A549 (cell line): Measurements from ENCODE around the gene KRI1.

Source experiments
- CTCF ChIP-seq: fragments of >200 bp; sonication (Bioruptor Twin); formaldehyde crosslinking; IDR thresholded peaks from 3 replicates; pipeline ENCODE4 v1.5.1; 2016
- E2F6 ChIP-seq: IDR thresholded peaks from 2 replicates; pipeline ENCODE4 v1.6.1; 2012; ENCODE audit warnings: low read depth, borderline replicate concordance
- HOXB13 ChIP-seq: fragments of 250-450 bp; sonication (Bioruptor Pico); IDR thresholded peaks from 2 replicates; pipeline ENCODE4 v1.5.0; 2020; ENCODE audit warnings: low read depth, mild to moderate bottlenecking, moderate library complexity
- POLR2A ChIP-seq: IDR thresholded peaks from 2 replicates; pipeline ENCODE4 v1.6.1; 2012; ENCODE audit warnings: mild to moderate bottlenecking, low read length
- REST ChIP-seq: fragments of 200-600 bp; sonication (generic); IDR thresholded peaks from 2 replicates; pipeline ENCODE4 v1.6.1; 2016; ENCODE audit warnings: antibody characterized with exemption, mild to moderate bottlenecking, moderate library complexity
- ZFP36 ChIP-seq: fragments of 450-650 bp; IDR thresholded peaks from 2 replicates; pipeline ENCODE4 v1.6.1; 2014; ENCODE audit warnings: borderline replicate concordance; ENCODE audit not compliant: partially characterized antibody

GRCh38 chr19:10516671-10517286 lies 49.0 kb downstream of the KRI1 start:
- TF ChIP-seq ZFP36: no peak
- no peak for TF ChIP-seq REST
- TF ChIP-seq CTCF: no peak
- TF ChIP-seq E2F6: no peak
- no peak for TF ChIP-seq HOXB13
- no peak for TF ChIP-seq POLR2A
